NT2/D1 (cell line): Measurements from ENCODE around the gene TULP3.

Source experiments
- SUZ12 ChIP-seq: IDR thresholded peaks from 2 replicates; pipeline ENCODE4 v1.6.1; 2011; ENCODE audit not compliant: insufficient read length, insufficient read depth; ENCODE audit errors: extremely low read depth
- YY1 ChIP-seq: IDR thresholded peaks from 2 replicates; pipeline ENCODE4 v1.6.1; 2011; ENCODE audit not compliant: insufficient read length, insufficient read depth
- ZNF274 ChIP-seq: IDR thresholded peaks from 2 replicates; pipeline ENCODE4 v1.6.1; 2011; ENCODE audit warnings: mild to moderate bottlenecking, low read depth, low read length

GRCh38 chr12:2862876-2863275 lies 27.8 kb upstream of the TULP3 start:
- TF ChIP-seq ZNF274 (no peak), YY1 (no peak), SUZ12 (no peak)
